ENCODE results near the gene ZDHHC16.

DNA sequence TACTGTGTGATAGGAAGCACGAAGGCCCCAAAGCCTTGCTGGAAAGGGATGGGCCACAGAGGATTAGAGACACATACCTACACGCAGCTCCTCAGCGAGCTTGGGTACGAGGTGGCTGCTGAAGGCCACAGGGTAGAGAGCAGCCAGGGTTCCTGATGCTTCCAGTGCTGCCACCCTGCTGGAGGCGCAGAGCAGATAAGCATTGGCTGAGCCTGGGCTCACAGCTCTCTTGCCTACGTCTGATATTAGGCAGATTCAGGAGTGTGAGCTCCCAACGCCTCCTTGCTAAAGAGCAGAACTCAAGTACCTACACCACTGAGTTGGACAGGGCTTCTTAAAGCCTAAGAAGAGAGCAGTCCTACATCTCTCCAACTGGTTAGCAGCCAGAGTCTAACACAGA lies 20.0 kb downstream of the ZDHHC16 start:
- TF ChIP-seq, protein P1, sequence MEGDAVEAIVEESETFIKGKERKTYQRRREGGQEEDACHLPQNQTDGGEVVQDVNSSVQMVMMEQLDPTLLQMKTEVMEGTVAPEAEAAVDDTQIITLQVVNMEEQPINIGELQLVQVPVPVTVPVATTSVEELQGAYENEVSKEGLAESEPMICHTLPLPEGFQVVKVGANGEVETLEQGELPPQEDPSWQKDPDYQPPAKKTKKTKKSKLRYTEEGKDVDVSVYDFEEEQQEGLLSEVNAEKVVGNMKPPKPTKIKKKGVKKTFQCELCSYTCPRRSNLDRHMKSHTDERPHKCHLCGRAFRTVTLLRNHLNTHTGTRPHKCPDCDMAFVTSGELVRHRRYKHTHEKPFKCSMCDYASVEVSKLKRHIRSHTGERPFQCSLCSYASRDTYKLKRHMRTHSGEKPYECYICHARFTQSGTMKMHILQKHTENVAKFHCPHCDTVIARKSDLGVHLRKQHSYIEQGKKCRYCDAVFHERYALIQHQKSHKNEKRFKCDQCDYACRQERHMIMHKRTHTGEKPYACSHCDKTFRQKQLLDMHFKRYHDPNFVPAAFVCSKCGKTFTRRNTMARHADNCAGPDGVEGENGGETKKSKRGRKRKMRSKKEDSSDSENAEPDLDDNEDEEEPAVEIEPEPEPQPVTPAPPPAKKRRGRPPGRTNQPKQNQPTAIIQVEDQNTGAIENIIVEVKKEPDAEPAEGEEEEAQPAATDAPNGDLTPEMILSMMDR (optimal IDR thresholded peaks at IDR 0.05 in 1 of 3, IDR thresholded peaks at IDR 0.05 in 1 of 3, conservative IDR thresholded peaks at IDR 0.05 in 1 of 3; ENCODE audit: extremely low read depth in 1 of 3, insufficient read depth in 2 of 3, low read length in 3 of 3), result no peak
- no peak for TF ChIP-seq EZH2 (IDR thresholded peaks at IDR 0.05; ENCODE audit: low read length)
